NB4 (cell line): ENCODE results near the gene ZC3H11A.
"Not testable (repeated sequence)": the region's sequence is repeated elsewhere in the genome, so short reads cannot be mapped to it uniquely, and the experiment has no call there.

Experiments
- MYC ChIP-seq: IDR thresholded peaks from 2 replicates; pipeline ENCODE4 v1.6.1; 2011; ENCODE audit warnings: low read depth, low read length
- POLR2A ChIP-seq: IDR thresholded peaks from 2 replicates; pipeline ENCODE4 v1.6.1; 2011; ENCODE audit warnings: mild to moderate bottlenecking; ENCODE audit not compliant: insufficient read length; ENCODE audit errors: extremely low read depth

DNA sequence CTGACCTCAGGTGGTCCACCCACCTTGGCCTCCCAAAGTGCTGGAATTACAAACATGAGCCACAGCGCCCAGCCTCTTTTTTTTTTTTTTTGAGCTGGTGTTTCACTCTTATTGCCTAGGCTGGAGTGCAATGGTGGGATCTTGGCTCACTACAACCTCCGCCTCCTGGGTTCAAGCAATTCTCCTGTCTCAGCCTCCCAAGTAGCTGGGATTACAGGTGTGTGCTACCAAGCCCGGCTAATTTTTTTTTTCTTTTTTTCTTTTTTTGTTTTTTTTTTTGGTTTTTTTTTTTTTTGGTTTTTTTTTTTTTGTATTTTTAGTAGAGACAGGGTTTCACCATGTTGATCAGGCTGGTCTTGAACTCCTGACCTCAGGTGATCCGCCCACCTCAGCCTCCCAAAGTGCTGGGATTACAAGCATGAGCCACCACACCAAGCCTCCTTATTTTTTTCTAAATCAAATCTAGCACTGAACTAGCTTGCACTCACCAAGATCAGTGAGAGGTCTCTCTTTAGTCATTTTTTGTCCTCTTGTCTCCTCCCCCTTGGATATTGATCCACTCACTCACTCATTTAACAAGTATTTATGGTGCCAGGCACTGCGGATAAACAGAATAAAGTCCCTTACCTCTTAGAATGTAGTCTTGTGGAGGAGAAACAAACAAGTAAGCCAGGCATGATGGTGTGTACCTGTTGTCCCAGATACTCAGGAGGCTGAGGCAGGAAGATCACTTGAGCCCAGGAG, 43.6 kb upstream of the ZC3H11A start:
- TF ChIP-seq POLR2A, MYC: not testable (repeated sequence)
